ENCODE results near the gene CREG1. TPM values are rescaled to one million over a fixed set of nuclear protein-coding genes. Genes with fewer than 3 reads are reported as not detected.
"Not testable (repeated sequence)": the region's sequence is repeated elsewhere in the genome, so short reads cannot be mapped to it uniquely, and the experiment has no call there.

CREG1 gene
- total and polyA plus RNA-seq, 8 donors: 71.7 to 157 (median 93.7) TPM

- TF ChIP-seq, protein P1, sequence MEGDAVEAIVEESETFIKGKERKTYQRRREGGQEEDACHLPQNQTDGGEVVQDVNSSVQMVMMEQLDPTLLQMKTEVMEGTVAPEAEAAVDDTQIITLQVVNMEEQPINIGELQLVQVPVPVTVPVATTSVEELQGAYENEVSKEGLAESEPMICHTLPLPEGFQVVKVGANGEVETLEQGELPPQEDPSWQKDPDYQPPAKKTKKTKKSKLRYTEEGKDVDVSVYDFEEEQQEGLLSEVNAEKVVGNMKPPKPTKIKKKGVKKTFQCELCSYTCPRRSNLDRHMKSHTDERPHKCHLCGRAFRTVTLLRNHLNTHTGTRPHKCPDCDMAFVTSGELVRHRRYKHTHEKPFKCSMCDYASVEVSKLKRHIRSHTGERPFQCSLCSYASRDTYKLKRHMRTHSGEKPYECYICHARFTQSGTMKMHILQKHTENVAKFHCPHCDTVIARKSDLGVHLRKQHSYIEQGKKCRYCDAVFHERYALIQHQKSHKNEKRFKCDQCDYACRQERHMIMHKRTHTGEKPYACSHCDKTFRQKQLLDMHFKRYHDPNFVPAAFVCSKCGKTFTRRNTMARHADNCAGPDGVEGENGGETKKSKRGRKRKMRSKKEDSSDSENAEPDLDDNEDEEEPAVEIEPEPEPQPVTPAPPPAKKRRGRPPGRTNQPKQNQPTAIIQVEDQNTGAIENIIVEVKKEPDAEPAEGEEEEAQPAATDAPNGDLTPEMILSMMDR (IDR thresholded peaks at IDR 0.05): no peak
- H3K4me3 ChIP-seq: no peak overlapping the region
- DNase-seq: no peak
- H3K9me3 ChIP-seq: no peaks in the 10 kb centered on the region
- intact Hi-C loops (cut with DNase I): no loop called here
- no peak overlapping the region for H3K27ac ChIP-seq
- no peaks in the 10 kb centered on the region for H3K27me3 ChIP-seq
- H3K4me1 ChIP-seq: no peaks in the 10 kb centered on the region
- H3K36me3 ChIP-seq: no peaks in the 10 kb centered on the region
- ATAC-seq: no peak
Observed at GRCh38 chr1:167579986-167580385, 26.4 kb upstream of the CREG1 start.

GRCh38 chr1:167578939-167579521 is 25.5 kb upstream of the CREG1 start:
- Histone ChIP-seq H3K27me3 (no peaks in the 10 kb centered on the region), H3K27ac (no peak overlapping the region), H3K36me3 (no peaks in the 10 kb centered on the region), H3K9me3 (no peaks in the 10 kb centered on the region), H3K4me3 (no peak overlapping the region), H3K4me1 (no peaks in the 10 kb centered on the region)
- ATAC-seq (no peak), DNase-seq (no peak)
- intact Hi-C loops (cut with DNase I): no loop called here
- TF ChIP-seq, protein P1 (IDR thresholded peaks at IDR 0.05): no peak

- ATAC-seq (peak; percentile 79), DNase-seq (no peak)
- intact Hi-C loops (cut with DNase I): no loop called here
- TF ChIP-seq, protein P1 (IDR thresholded peaks at IDR 0.05): no peak
- Histone ChIP-seq H3K36me3 (no peaks in the 10 kb centered on the region), H3K27ac (no peak overlapping the region), H3K4me3 (no peak overlapping the region), H3K4me1 (no peaks in the 10 kb centered on the region), H3K9me3 (no peaks in the 10 kb centered on the region), H3K27me3 (no peaks in the 10 kb centered on the region)
Observed at GRCh38 chr1:167575649-167576048, 22.1 kb upstream of the CREG1 start.

GRCh38 chr1:167573035-167573434 is 19.5 kb upstream of the CREG1 start:
- Histone ChIP-seq H3K36me3 (no peaks in the 10 kb centered on the region), H3K27me3 (no peaks in the 10 kb centered on the region), H3K4me3 (no peak overlapping the region), H3K27ac (no peak overlapping the region), H3K4me1 (no peaks in the 10 kb centered on the region), H3K9me3 (no peaks in the 10 kb centered on the region)
- no peak for ATAC-seq
- intact Hi-C loops (cut with DNase I): no loop called here
- DNase-seq: no peak
- TF ChIP-seq, protein P1 (IDR thresholded peaks at IDR 0.05): no peak

DNA sequence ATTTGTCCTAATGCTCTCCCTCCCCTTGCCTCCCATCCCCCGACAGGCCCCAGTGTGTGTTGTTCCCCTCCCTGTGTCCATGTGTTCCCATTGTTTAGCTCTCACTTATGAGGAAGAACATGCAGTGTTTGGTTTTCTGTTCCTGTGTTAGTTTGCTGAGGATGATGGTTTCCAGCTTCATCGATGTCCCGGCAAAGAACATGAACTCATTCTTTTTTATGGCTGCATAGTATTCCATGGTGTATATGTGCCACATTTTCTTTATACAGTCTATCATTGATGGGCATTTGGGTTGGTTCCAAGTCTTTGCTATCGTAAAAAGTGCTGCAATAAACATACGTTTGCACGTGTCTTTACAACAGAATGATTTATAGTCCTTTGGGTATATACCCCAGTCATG is 17.1 kb upstream of the CREG1 start:
- H3K27me3 ChIP-seq; H3K9me3 ChIP-seq; ATAC-seq; H3K4me3 ChIP-seq; H3K36me3 ChIP-seq; H3K27ac ChIP-seq; DNase-seq; intact Hi-C loops (cut with DNase I): not testable (repeated sequence)
- peaks cover 0 to 14% of the 10 kb centered on the region in 2 donors for H3K4me1 ChIP-seq

GRCh38 chr1:167567663-167568062 is 14.1 kb upstream of the CREG1 start:
- no peak for ATAC-seq
- Histone ChIP-seq H3K27me3 (no peaks in the 10 kb centered on the region), H3K9me3 (no peaks in the 10 kb centered on the region), H3K4me3 (no peak overlapping the region), H3K27ac (no peak overlapping the region), H3K4me1 (peaks cover 0 to 45% of the 10 kb centered on the region in 2 donors), H3K36me3 (no peaks in the 10 kb centered on the region)
- TF ChIP-seq, protein P1 (IDR thresholded peaks at IDR 0.05): no peak
- DNase-seq: no peak
- intact Hi-C loops (cut with DNase I): no loop called here

Data from left lung (tissue), 10 donors.